HCT116 (cell line): Measurements from ENCODE around the gene LAYN. TPM values are rescaled to one million over a fixed set of nuclear protein-coding genes. Genes with fewer than 3 reads are reported as not detected.

Experiments used
- ATAC-seq: fragments of 200-7000 bp; cut with Tn5 transposase; 2 replicates; pipeline ENCODE4 v1.9.1; 2020; ENCODE audit warnings: mild to moderate bottlenecking, moderate library complexity
- BruUV-seq: library from RNA; stranded (reverse); fragments of 400-500 nt; replicated peaks from 2 replicates; lab custom pipeline; 2021; lab: Mats Ljungman, UMichigan
- CTCF ChIA-PET: fragments of 300-600 bp; sonication (Branson Sonifier 250); formaldehyde crosslinking; loops from one replicate; lab custom pipeline; 2021; ENCODE audit warnings: antibody characterized with exemption; lab: Charles Lee
- POLR2A ChIA-PET: fragments of 300-600, 350-600 bp; sonication (Branson Sonifier 250); formaldehyde crosslinking; loops from one replicate; lab custom pipeline; 2021; ENCODE audit warnings: antibody characterized with exemption; lab: Charles Lee
- RAD21 ChIA-PET, 2 experiments: fragments of 300-600 bp; sonication (Branson Sonifier 250); formaldehyde crosslinking; loops; one replicate each; lab custom pipeline; 2023; ENCODE audit warnings: low total read pairs in 2 of 2; ENCODE audit not compliant: uncharacterized antibody in 2 of 2, unreplicated experiment in 2 of 2, low non-redundant PET in 1 of 2; lab: Charles Lee
- DNase-seq: peaks from one replicate; pipeline ENCODE4 v3.0.0-alpha.2; 2010; ENCODE audit warnings: low read depth, low spot score
- H2AFZ ChIP-seq: fragments of 200-600 bp; shearing (Covaris generic), sonication (generic); 2 replicates; pipeline ENCODE4 v1.6.1; 2017; ENCODE audit warnings: low read depth, mixed run types, mixed read lengths, antibody characterized with exemption, low read length; ENCODE audit not compliant: poor library complexity, severe bottlenecking
- H3K27ac ChIP-seq: 2 replicates; pipeline ENCODE4 v1.5.1; 2012; ENCODE audit warnings: low read depth, low read length
- H3K27me3 ChIP-seq: fragments of 200-600 bp; sonication (generic); 2 replicates; pipeline ENCODE4 v1.6.1; 2016; ENCODE audit warnings: mixed run types, low read length, mixed read lengths; ENCODE audit not compliant: insufficient read depth
- H3K36me3 ChIP-seq, 2 experiments: fragments of 200-500 bp in 1 of 2; fragments of 200-600 bp in 1 of 2; sonication (Bioruptor generic) in 1 of 2; sonication (generic) in 1 of 2; 2 replicates each; pipeline versions ENCODE4 v1.5.1 to v1.6.1; 2014 to 2016; ENCODE audit warnings: low read length in 2 of 2, inconsistent platforms in 1 of 2, mixed read lengths in 1 of 2, mixed run types in 1 of 2; ENCODE audit not compliant: insufficient read depth in 2 of 2, control insufficient read depth in 1 of 2
- H3K4me1 ChIP-seq, 2 experiments: fragments of 200-600 bp in 1 of 2; sonication (generic) in 1 of 2; 2 replicates each; pipeline versions ENCODE4 v1.5.1 to v1.6.1; 2012 to 2017; ENCODE audit warnings: low read length in 2 of 2, inconsistent platforms in 1 of 2, mild to moderate bottlenecking in 1 of 2, mixed read lengths in 1 of 2, mixed run types in 1 of 2, moderate library complexity in 1 of 2; ENCODE audit not compliant: insufficient read depth in 2 of 2, control insufficient read depth in 1 of 2
- H3K4me2 ChIP-seq: fragments of 200-600 bp; sonication (generic); 2 replicates; pipeline ENCODE4 v1.6.1; 2017; ENCODE audit warnings: mixed run types, low read length, mixed read lengths
- H3K4me3 ChIP-seq, 2 experiments: fragments of 200-600 bp in 1 of 2; sonication (generic) in 1 of 2; replicated peaks in 1 of 2; 2 replicates each; pipeline ENCODE4 v1.5.1; 2011 to 2016; ENCODE audit warnings: low read length in 2 of 2, control low read depth in 1 of 2, low read depth in 1 of 2, mild to moderate bottlenecking in 1 of 2, mixed read lengths in 1 of 2, mixed run types in 1 of 2
- H3K79me2 ChIP-seq: fragments of 200-600 bp; sonication (generic); 2 replicates; pipeline ENCODE4 v1.6.1; 2017; ENCODE audit warnings: mild to moderate bottlenecking, mixed run types, low read length, moderate library complexity, mixed read lengths; ENCODE audit not compliant: insufficient read depth
- H3K9ac ChIP-seq: fragments of 200-600 bp; sonication (generic); 2 replicates; pipeline ENCODE4 v1.6.1; 2016; ENCODE audit warnings: low read length, mixed read lengths
- H3K9me2 ChIP-seq: fragments of 200-600 bp; sonication (generic), shearing (Covaris generic); 2 replicates; pipeline ENCODE4 v1.6.1; 2017; ENCODE audit warnings: mixed run types, mild to moderate bottlenecking, moderate library complexity; ENCODE audit not compliant: insufficient read depth
- H3K9me3 ChIP-seq, 2 experiments: fragments of 200-500 bp in 1 of 2; fragments of 200-600 bp in 1 of 2; sonication (Bioruptor generic) in 1 of 2; sonication (generic) in 1 of 2; 2 replicates each; pipeline ENCODE4 v1.6.1; 2014 to 2017; ENCODE audit warnings: low read length in 2 of 2, mixed read lengths in 2 of 2, inconsistent platforms in 1 of 2, low read depth in 1 of 2, mild to moderate bottlenecking in 1 of 2, mixed run types in 1 of 2, moderate library complexity in 1 of 2; ENCODE audit not compliant: control insufficient read depth in 1 of 2, insufficient read depth in 1 of 2
- H4K20me1 ChIP-seq: fragments of 200-600 bp; sonication (generic), shearing (Covaris generic); 2 replicates; pipeline ENCODE4 v1.6.1; 2017; ENCODE audit warnings: mixed run types, mild to moderate bottlenecking, moderate library complexity; ENCODE audit not compliant: insufficient read depth
- EZH2phosphoT487 ChIP-seq: fragments of 200-600 bp; IDR thresholded peaks from 2 replicates; pipeline ENCODE4 v1.6.1; 2018; ENCODE audit warnings: antibody characterized with exemption, borderline replicate concordance
- FOSL1 ChIP-seq: IDR thresholded peaks from 2 replicates; pipeline ENCODE4 v1.6.1; 2012; ENCODE audit warnings: low read depth
- JUND ChIP-seq: IDR thresholded peaks from 2 replicates; pipeline ENCODE4 v1.6.1; 2012
- POLR2A ChIP-seq: IDR thresholded peaks from 2 replicates; pipeline ENCODE4 v1.7.0; 2011; ENCODE audit warnings: borderline replicate concordance; ENCODE audit not compliant: insufficient read depth, insufficient read length; ENCODE audit errors: extremely low read depth
- POLR2AphosphoS5 ChIP-seq: IDR thresholded peaks from 2 replicates; pipeline ENCODE4 v1.6.1; 2011; ENCODE audit warnings: mild to moderate bottlenecking, low read depth, low read length, moderate library complexity
- SIN3A ChIP-seq: IDR thresholded peaks from 2 replicates; pipeline ENCODE4 v1.6.1; 2012; ENCODE audit warnings: low read depth
- SP1 ChIP-seq: IDR thresholded peaks from 2 replicates; pipeline ENCODE4 v1.6.1; 2012; ENCODE audit warnings: low read depth
- SRF ChIP-seq: IDR thresholded peaks from 2 replicates; pipeline ENCODE4 v1.6.1; 2012; ENCODE audit warnings: low read depth
- ZFX ChIP-seq: fragments of 450-650 bp; IDR thresholded peaks from 2 replicates; pipeline ENCODE4 v1.6.1; 2017
- intact Hi-C: fragments of 100-400 bp; cut with micrococcal nuclease; formaldehyde crosslinking; loops from 2 replicates; pipeline ENCODE4 v1.10.0; 2022
- total RNA-seq: library from RNA; stranded (reverse); gene quantifications from one replicate; pipeline ENCODE4 v1.2.1, GENCODE V29; 2021; ENCODE audit not compliant: unreplicated experiment
- TF ChIP-seq, protein P1 (sequence below): IDR thresholded peaks from 2 replicates; pipeline ENCODE4 v1.6.1; 2012; ENCODE audit warnings: low read depth
- TF ChIP-seq, protein P2 (sequence below): IDR thresholded peaks from 2 replicates; pipeline ENCODE4 v1.6.1; 2012

The LAYN gene
- total RNA-seq, 1 experiment from 2014 or later: not detected

GRCh38 chr11:111537336-111537860 lies 3.1 kb upstream of the LAYN start (continued):
- TF ChIP-seq POLR2A (no peak), ZFX (no peak), EZH2phosphoT487 (no peak), FOSL1 (no peak), POLR2AphosphoS5 (no peak), SP1 (no peak), SIN3A (no peak), JUND (no peak)
- TF ChIP-seq, protein P1, sequence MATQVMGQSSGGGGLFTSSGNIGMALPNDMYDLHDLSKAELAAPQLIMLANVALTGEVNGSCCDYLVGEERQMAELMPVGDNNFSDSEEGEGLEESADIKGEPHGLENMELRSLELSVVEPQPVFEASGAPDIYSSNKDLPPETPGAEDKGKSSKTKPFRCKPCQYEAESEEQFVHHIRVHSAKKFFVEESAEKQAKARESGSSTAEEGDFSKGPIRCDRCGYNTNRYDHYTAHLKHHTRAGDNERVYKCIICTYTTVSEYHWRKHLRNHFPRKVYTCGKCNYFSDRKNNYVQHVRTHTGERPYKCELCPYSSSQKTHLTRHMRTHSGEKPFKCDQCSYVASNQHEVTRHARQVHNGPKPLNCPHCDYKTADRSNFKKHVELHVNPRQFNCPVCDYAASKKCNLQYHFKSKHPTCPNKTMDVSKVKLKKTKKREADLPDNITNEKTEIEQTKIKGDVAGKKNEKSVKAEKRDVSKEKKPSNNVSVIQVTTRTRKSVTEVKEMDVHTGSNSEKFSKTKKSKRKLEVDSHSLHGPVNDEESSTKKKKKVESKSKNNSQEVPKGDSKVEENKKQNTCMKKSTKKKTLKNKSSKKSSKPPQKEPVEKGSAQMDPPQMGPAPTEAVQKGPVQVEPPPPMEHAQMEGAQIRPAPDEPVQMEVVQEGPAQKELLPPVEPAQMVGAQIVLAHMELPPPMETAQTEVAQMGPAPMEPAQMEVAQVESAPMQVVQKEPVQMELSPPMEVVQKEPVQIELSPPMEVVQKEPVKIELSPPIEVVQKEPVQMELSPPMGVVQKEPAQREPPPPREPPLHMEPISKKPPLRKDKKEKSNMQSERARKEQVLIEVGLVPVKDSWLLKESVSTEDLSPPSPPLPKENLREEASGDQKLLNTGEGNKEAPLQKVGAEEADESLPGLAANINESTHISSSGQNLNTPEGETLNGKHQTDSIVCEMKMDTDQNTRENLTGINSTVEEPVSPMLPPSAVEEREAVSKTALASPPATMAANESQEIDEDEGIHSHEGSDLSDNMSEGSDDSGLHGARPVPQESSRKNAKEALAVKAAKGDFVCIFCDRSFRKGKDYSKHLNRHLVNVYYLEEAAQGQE: no peak
- TF ChIP-seq, all 23 proteins: peak for 0

DNA sequence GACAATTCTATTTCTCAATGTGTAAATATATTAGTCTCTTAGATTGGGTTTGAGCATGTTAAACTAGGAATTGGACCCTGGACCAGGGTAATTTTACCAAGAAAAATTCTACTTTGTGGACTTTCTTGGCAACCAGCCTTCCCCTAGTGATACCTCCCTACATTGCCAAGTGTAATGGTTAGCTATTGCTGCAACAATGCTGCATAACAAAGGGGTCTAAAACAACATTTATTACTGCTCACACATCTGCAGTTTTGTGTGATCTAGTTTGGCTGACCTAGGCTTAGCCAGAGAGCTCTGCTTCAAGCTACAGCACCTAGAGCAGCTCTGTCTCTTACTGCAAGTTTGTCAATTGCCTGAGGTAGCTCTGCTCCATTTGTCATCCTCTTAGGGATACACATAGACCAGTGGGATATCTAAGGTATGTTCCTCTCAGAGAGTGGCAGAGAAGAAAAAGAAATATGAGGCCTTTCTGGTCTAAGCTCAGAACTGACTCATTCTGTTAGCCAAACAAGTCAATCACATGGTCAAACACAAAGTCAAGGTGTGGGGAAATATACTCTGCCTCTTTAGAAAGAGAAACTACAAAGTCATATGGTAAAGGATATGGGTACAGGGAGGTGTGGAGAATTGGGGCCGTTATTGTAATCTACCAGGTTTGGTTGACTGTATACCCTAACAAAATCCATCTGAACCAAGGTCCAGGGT lies 2.0 kb upstream of the LAYN start:
- Histone ChIP-seq H3K9me3 (no peaks in the 10 kb centered on the region), H3K4me3 (no peak overlapping the region), H3K27ac (no peak overlapping the region), H3K9me2 (no peaks in the 10 kb centered on the region), H2AFZ (no peak overlapping the region), H3K27me3 (no peaks in the 10 kb centered on the region; the same call in 1 of the 2 replicates), H3K9ac (no peak overlapping the region), H3K36me3 (no peaks in the 10 kb centered on the region), H3K4me1 (no peaks in the 10 kb centered on the region), H3K79me2 (no peaks in the 10 kb centered on the region), H3K4me2 (no peak overlapping the region), H4K20me1 (no peaks in the 10 kb centered on the region)
- ATAC-seq (no peak), DNase-seq (no peak)
- CTCF ChIA-PET: no interaction called here
- intact Hi-C loops: no loop called here
- RAD21 ChIA-PET: no interaction called here
- TF ChIP-seq SRF: no peak
- TF ChIP-seq, protein P1: no peak
- TF ChIP-seq, protein P2, sequence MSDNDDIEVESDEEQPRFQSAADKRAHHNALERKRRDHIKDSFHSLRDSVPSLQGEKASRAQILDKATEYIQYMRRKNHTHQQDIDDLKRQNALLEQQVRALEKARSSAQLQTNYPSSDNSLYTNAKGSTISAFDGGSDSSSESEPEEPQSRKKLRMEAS: no peak
- BruUV-seq: no TSS peak
- POLR2A ChIA-PET: no interaction called here
